CD14-positive monocyte (primary cell): ENCODE measurements around the gene CRCP. TPM values are rescaled to one million over a fixed set of nuclear protein-coding genes. Genes with fewer than 3 reads are reported as not detected.
"Not testable (repeated sequence)": the region's sequence is repeated elsewhere in the genome, so short reads cannot be mapped to it uniquely, and the experiment has no call there.

Experiments used
- DNase-seq, 3 donors: peaks; one replicate each; pipeline ENCODE4 v3.0.0-alpha.2; 2011 to 2022
- H2AFZ ChIP-seq: 2 replicates; pipeline ENCODE4 v1.6.0; 2012; ENCODE audit warnings: mild to moderate bottlenecking, low read depth, low read length, inconsistent platforms; ENCODE audit not compliant: insufficient read depth, poor library complexity, severe bottlenecking
- H3K27ac ChIP-seq, 2 donors: 1 replicate in 1 of 2; 2 replicates in 1 of 2; pipeline ENCODE4 v1.5.1; 2012 to 2013; ENCODE audit warnings: low read length in 2 of 2, control low read depth in 1 of 2, inconsistent platforms in 1 of 2, low read depth in 1 of 2, mild to moderate bottlenecking in 1 of 2
- H3K27me3 ChIP-seq, 2 donors: one replicate each; pipeline versions ENCODE4 v1.6.0 to v1.6.1; 2011 to 2013; ENCODE audit warnings: low read length in 2 of 2; ENCODE audit not compliant: control insufficient read depth in 2 of 2, insufficient read depth in 2 of 2
- H3K36me3 ChIP-seq, 2 donors: replicated peaks in 1 of 2; 1 replicate in 1 of 2; 2 replicates in 1 of 2; pipeline versions ENCODE4 v1.5.1 to v1.6.1; 2012 to 2013; ENCODE audit warnings: low read length in 2 of 2, control low read depth in 1 of 2, inconsistent platforms in 1 of 2, mild to moderate bottlenecking in 1 of 2; ENCODE audit not compliant: insufficient read depth in 2 of 2, control insufficient read depth in 1 of 2
- H3K4me1 ChIP-seq, 2 donors: 1 replicate in 1 of 2; 2 replicates in 1 of 2; pipeline versions ENCODE4 v1.5.1 to v1.6.1; 2012 to 2013; ENCODE audit warnings: low read length in 2 of 2, control low read depth in 1 of 2, inconsistent platforms in 1 of 2, mild to moderate bottlenecking in 1 of 2, moderate library complexity in 1 of 2; ENCODE audit not compliant: insufficient read depth in 2 of 2, control insufficient read depth in 1 of 2
- H3K4me2 ChIP-seq: replicated peaks from 2 replicates; pipeline ENCODE3; 2012; ENCODE audit warnings: low read length, moderate library complexity, mild to moderate bottlenecking; ENCODE audit not compliant: poor library complexity, severe bottlenecking; ENCODE audit errors: extremely low read depth
- H3K4me3 ChIP-seq, 3 experiments: fragments of 200-600 bp in 1 of 3; sonication (generic) in 1 of 3; replicated peaks in 1 of 3; 1 replicate in 2 of 3; 2 replicates in 1 of 3; pipeline ENCODE4 v1.5.1; 2011 to 2013; ENCODE audit warnings: low read length in 3 of 3, mild to moderate bottlenecking in 3 of 3, control low read depth in 2 of 3, low read depth in 2 of 3, inconsistent platforms in 1 of 3, moderate library complexity in 1 of 3
- H3K79me2 ChIP-seq: 2 replicates; pipeline ENCODE4 v1.6.0; 2012; ENCODE audit warnings: mild to moderate bottlenecking, control low read depth, inconsistent platforms, low read length, moderate library complexity; ENCODE audit not compliant: insufficient read depth
- H3K9ac ChIP-seq: 2 replicates; pipeline ENCODE4 v1.6.0; 2017; ENCODE audit warnings: low read length, mild to moderate bottlenecking; ENCODE audit not compliant: insufficient read depth, poor library complexity, severe bottlenecking
- H3K9me3 ChIP-seq, 2 donors: replicated peaks in 1 of 2; 1 replicate in 1 of 2; 2 replicates in 1 of 2; pipeline versions ENCODE4 v1.5.1 to v1.6.1; 2012 to 2013; ENCODE audit warnings: low read length in 2 of 2, control low read depth in 1 of 2; ENCODE audit not compliant: control insufficient read depth in 1 of 2, insufficient read depth in 1 of 2
- H4K20me1 ChIP-seq: 2 replicates; pipeline ENCODE4 v1.6.0; 2012; ENCODE audit warnings: mild to moderate bottlenecking, low read length, control low read depth, moderate library complexity; ENCODE audit not compliant: insufficient read depth
- H3K27ac Mint-ChIP-seq, 7 donors: one replicate each; pipeline ENCODE4 v1.8.0; 2020; ENCODE audit warnings: mild to moderate bottlenecking in 7 of 7, mixed read lengths in 7 of 7, moderate library complexity in 6 of 7, inconsistent platforms in 2 of 7
- H3K27me3 Mint-ChIP-seq, 3 donors: one replicate each; pipeline ENCODE4 v1.8.0; 2021 to 2022; ENCODE audit warnings: low read depth in 3 of 3, mild to moderate bottlenecking in 3 of 3, mixed read lengths in 3 of 3, moderate library complexity in 3 of 3, inconsistent platforms in 1 of 3
- H3K36me3 Mint-ChIP-seq, 2 donors: one replicate each; pipeline ENCODE4 v1.8.0; 2020; ENCODE audit warnings: mixed read lengths in 2 of 2, inconsistent platforms in 1 of 2, mild to moderate bottlenecking in 1 of 2
- H3K4me1 Mint-ChIP-seq: one replicate; pipeline ENCODE4 v1.8.0; 2020; ENCODE audit warnings: mild to moderate bottlenecking, mixed read lengths
- H3K4me3 Mint-ChIP-seq, 2 donors: one replicate each; pipeline ENCODE4 v1.8.0; 2020; ENCODE audit warnings: mild to moderate bottlenecking in 2 of 2, mixed read lengths in 2 of 2, moderate library complexity in 1 of 2
- H3K9me3 Mint-ChIP-seq, 7 donors: one replicate each; pipeline ENCODE4 v1.8.0; 2020 to 2022; ENCODE audit warnings: mixed read lengths in 7 of 7, mild to moderate bottlenecking in 6 of 7, moderate library complexity in 6 of 7, inconsistent platforms in 2 of 7
- CTCF ChIP-seq: fragments of 200-600 bp; IDR thresholded peaks from one replicate; pipeline ENCODE4 v1.8.0; 2022; ENCODE audit warnings: antibody characterized with exemption, mild to moderate bottlenecking
- WGBS: methylation state at CpG from one replicate; pipeline ENCODE4 v1.1.5; 2013; ENCODE audit warnings: missing lambda C conversion rate; ENCODE audit not compliant: insufficient coverage; 5-methylcytosine and 5-hydroxymethylcytosine counted together
- intact Hi-C, 2 donors: fragments of 100-400 bp; cut with micrococcal nuclease; formaldehyde crosslinking; loops; one replicate each; pipeline versions ENCODE4 v1.15.0 to v1.15.1; 2023
- polyA plus RNA-seq, 3 donors: library from polyadenylated mRNA; depleted of rRNA in 1 of 3; unstranded in 2 of 3; stranded (reverse) in 1 of 3; fragments of 300-500 nt in 2 of 3; fragments of >200 nt in 1 of 3; fragmentation: Illumina TruSeq in 2 of 3; gene quantifications; 1 replicate in 2 of 3; 2 replicates in 1 of 3; pipeline ENCODE4 v1.2.3, GENCODE V29; 2012 to 2021

The CRCP gene
- polyA plus RNA-seq, 3 donors, result 14.0 to 19.9 (median 15.5) TPM

- intact Hi-C loops, result no loop called here
- H3K4me3 Mint-ChIP-seq, result no peak overlapping the region
Measured at GRCh38 chr7:66105263-66105748, 9.3 kb upstream of the CRCP start.

DNA sequence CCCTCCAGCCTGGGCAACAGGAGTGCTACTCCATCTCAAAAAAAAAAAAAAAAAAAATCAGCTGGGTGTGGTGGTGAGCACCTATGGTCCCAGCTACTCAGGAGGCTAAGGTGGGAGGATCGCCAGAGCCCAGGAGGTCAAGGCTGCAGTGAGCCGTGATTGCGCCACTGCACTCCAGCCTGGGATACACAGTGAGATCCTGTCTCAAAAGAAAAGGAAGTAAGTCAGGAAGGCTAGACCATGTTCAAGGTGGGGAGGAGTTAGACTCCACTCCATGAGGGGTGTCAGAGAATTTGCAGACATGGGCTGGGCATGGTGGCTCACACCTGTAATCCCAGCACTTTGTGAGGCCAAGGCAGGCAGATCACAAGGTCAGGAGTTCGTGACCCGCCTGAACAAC lies 6.2 kb upstream of the CRCP start:
- 90% methylated on average over 2 of the region's 5 CpGs for WGBS
- H3K27ac ChIP-seq, H3K36me3 Mint-ChIP-seq, H3K27me3 Mint-ChIP-seq, H3K4me2 ChIP-seq, H2AFZ ChIP-seq, H3K36me3 ChIP-seq, H3K9me3 ChIP-seq, intact Hi-C loops, H3K9ac ChIP-seq, DNase-seq, H3K27me3 ChIP-seq, H3K4me3 ChIP-seq, H3K4me1 Mint-ChIP-seq, H3K4me1 ChIP-seq, H3K4me3 Mint-ChIP-seq, H4K20me1 ChIP-seq, H3K9me3 Mint-ChIP-seq, H3K79me2 ChIP-seq: not testable (repeated sequence)
- peak overlapping the region in 1 of 7 donors; percentile 63 for H3K27ac Mint-ChIP-seq

More at GRCh38 chr7:66105263-66105748, 9.3 kb upstream of the CRCP start:
- no peaks in the 10 kb centered on the region for H3K9me3 ChIP-seq
- 92% methylated on average over 2 of the region's 5 CpGs for WGBS
- TF ChIP-seq CTCF, result no peak
- H3K27me3 ChIP-seq, result no peaks in the 10 kb centered on the region
- no peak for DNase-seq
- no peaks in the 10 kb centered on the region for H3K36me3 ChIP-seq
- no peaks in the 10 kb centered on the region for H3K79me2 ChIP-seq
- Mint-ChIP-seq H3K27me3 (peaks cover 0 to 3% (median 2%) of the 10 kb centered on the region in 3 donors), H3K4me1 (peaks cover 5% of the 10 kb centered on the region), H3K36me3 (no peaks in the 10 kb centered on the region), H3K27ac (no peak overlapping the region), H3K9me3 (peaks cover 0 to 3% (median 0%) of the 10 kb centered on the region in 7 donors)
- H2AFZ ChIP-seq, result no peak overlapping the region
- no peak overlapping the region for H3K9ac ChIP-seq
- H3K4me3 ChIP-seq, result no peak overlapping the region
- H3K27ac ChIP-seq, result no peak overlapping the region
- H3K4me1 ChIP-seq, result peaks cover 3 to 5% of the 10 kb centered on the region in 2 donors
- H3K4me2 ChIP-seq, result no peak overlapping the region
- H4K20me1 ChIP-seq, result no peaks in the 10 kb centered on the region
